ENCODE measurements around the gene RAB36.

DNA sequence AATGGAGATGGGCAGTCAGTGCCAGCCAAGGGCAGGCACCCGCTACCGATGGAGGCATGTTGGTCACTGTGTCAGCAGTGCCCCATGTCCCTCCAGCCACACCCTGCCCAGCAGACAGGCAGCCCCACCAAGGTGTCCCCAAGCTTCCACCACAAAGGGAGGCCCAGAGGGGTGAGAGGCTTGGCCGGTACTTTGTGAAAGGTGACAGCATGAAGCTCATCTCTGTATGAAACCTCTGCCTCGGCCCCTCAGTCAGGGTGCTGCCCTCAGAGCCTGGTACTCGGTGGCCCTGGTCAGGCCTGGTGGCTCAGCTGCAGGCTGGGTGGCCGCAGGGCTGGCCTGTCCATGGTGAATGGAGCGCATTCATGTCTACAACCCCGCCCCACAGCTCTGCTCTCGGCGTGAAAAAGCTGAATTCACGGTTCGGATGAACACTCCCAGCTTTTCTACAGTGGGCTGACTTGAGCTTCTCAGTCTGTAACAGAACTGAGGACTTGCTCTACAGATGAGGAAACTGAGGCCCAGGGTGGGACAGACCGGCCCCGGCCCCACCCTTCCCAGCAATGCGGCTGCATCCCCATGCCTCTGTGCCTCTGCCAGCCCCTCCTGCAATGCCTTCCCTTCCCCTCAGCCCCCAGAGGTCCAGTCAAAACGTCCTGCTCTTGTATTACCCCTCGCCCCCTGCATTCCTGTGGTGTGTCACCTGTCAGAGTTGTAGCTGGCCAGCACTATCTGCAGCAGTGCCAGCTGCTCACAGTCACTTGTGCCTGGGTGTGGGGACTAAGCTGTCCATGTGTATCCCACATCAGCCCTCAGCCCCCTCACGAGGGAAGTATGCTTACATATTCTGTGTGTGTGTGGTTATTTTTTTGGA is 31.2 kb upstream of the RAB36 start:
- TF ChIP-seq MYC (IDR thresholded peaks at IDR 0.05; ENCODE audit: low read depth, low read length) (no peak), POLR2A (IDR thresholded peaks at IDR 0.05; ENCODE audit: extremely low read depth, insufficient read length) (no peak)
- TF ChIP-seq, protein P1, sequence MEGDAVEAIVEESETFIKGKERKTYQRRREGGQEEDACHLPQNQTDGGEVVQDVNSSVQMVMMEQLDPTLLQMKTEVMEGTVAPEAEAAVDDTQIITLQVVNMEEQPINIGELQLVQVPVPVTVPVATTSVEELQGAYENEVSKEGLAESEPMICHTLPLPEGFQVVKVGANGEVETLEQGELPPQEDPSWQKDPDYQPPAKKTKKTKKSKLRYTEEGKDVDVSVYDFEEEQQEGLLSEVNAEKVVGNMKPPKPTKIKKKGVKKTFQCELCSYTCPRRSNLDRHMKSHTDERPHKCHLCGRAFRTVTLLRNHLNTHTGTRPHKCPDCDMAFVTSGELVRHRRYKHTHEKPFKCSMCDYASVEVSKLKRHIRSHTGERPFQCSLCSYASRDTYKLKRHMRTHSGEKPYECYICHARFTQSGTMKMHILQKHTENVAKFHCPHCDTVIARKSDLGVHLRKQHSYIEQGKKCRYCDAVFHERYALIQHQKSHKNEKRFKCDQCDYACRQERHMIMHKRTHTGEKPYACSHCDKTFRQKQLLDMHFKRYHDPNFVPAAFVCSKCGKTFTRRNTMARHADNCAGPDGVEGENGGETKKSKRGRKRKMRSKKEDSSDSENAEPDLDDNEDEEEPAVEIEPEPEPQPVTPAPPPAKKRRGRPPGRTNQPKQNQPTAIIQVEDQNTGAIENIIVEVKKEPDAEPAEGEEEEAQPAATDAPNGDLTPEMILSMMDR (IDR thresholded peaks at IDR 0.05; ENCODE audit: low read depth, low read length): no peak
- TF ChIP-seq, protein P2, sequence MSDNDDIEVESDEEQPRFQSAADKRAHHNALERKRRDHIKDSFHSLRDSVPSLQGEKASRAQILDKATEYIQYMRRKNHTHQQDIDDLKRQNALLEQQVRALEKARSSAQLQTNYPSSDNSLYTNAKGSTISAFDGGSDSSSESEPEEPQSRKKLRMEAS (IDR thresholded peaks at IDR 0.05; ENCODE audit: low read depth, low read length): no peak
